OCI-LY3 (cell line): ENCODE results near the gene CMTM3.

Experiments
- H2AFZ ChIP-seq: fragments of 200-600, 300-600 bp; shearing (Covaris generic); 2 replicates; pipeline ENCODE4 v1.6.0; 2014; ENCODE audit warnings: antibody characterized with exemption, low read depth, low read length
- H3K27ac ChIP-seq: fragments of 200-600, 300-600 bp; sonication (generic); 2 replicates; pipeline ENCODE4 v1.5.1; 2014; ENCODE audit warnings: mild to moderate bottlenecking, low read length, moderate library complexity, mixed read lengths
- H3K27me3 ChIP-seq: fragments of 200-600, 300-600 bp; sonication (generic); 2 replicates; pipeline ENCODE4 v1.6.1; 2014; ENCODE audit warnings: low read depth, low read length, mixed read lengths
- H3K36me3 ChIP-seq: fragments of 200-600, 300-600 bp; sonication (generic); replicated peaks from 2 replicates; pipeline ENCODE3; 2014; ENCODE audit warnings: low read depth, low read length, mixed read lengths
- H3K4me1 ChIP-seq: fragments of 300-600, 200-600 bp; sonication (generic); 2 replicates; pipeline ENCODE4 v1.6.1; 2014; ENCODE audit warnings: low read length, mixed read lengths
- H3K4me2 ChIP-seq: fragments of 200-600, 300-600 bp; sonication (generic); 2 replicates; pipeline ENCODE4 v1.6.1; 2014; ENCODE audit warnings: low read length, mixed read lengths
- H3K4me3 ChIP-seq: fragments of 300-600, 200-600 bp; sonication (generic); 2 replicates; pipeline ENCODE4 v1.5.1; 2014; ENCODE audit warnings: antibody characterized with exemption, mild to moderate bottlenecking, low read length, moderate library complexity
- H3K79me2 ChIP-seq: fragments of 300-600, 200-600 bp; shearing (Covaris generic); 2 replicates; pipeline ENCODE4 v1.6.1; 2014; ENCODE audit warnings: mild to moderate bottlenecking, low read length, mixed read lengths
- H3K9ac ChIP-seq: fragments of 300-600, 200-600 bp; shearing (Covaris generic); 2 replicates; pipeline ENCODE4 v1.6.0; 2014; ENCODE audit warnings: mild to moderate bottlenecking, low read length, moderate library complexity
- H3K9me3 ChIP-seq: fragments of 200-600, 300-600 bp; shearing (Covaris generic); 2 replicates; pipeline ENCODE4 v1.6.1; 2014; ENCODE audit warnings: low read length, mixed read lengths; ENCODE audit not compliant: insufficient read depth
- H4K20me1 ChIP-seq: fragments of 200-600, 300-600 bp; sonication (generic); 2 replicates; pipeline ENCODE4 v1.6.1; 2016; ENCODE audit warnings: low read length, mixed read lengths; ENCODE audit not compliant: insufficient read depth
- CTCF ChIP-seq: fragments of 200-600, 300-600 bp; sonication (generic); IDR thresholded peaks from 2 replicates; pipeline ENCODE4 v1.5.1; 2014; ENCODE audit warnings: antibody characterized with exemption, low read length, low read depth
- EZH2phosphoT487 ChIP-seq: fragments of 200-600 bp; shearing (Covaris generic); IDR thresholded peaks from 2 replicates; pipeline ENCODE4 v1.6.1; 2018; ENCODE audit warnings: antibody characterized with exemption, mixed run types, low read depth

The CMTM3 gene

GRCh38 chr16:66616169-66616568, 11.7 kb downstream of the CMTM3 start:
- no peak overlapping the region for H2AFZ ChIP-seq
- H3K4me2 ChIP-seq: no peak overlapping the region
- peaks cover 11% of the 10 kb centered on the region for H3K4me1 ChIP-seq
- H3K4me3 ChIP-seq: no peak overlapping the region
- no peaks in the 10 kb centered on the region for H3K79me2 ChIP-seq
- no peak for TF ChIP-seq CTCF
- TF ChIP-seq EZH2phosphoT487: no peak
- H4K20me1 ChIP-seq: no peaks in the 10 kb centered on the region
- no peak overlapping the region for H3K9ac ChIP-seq
- H3K9me3 ChIP-seq: no peaks in the 10 kb centered on the region
- peaks cover 10% of the 10 kb centered on the region for H3K36me3 ChIP-seq
- H3K27me3 ChIP-seq: no peaks in the 10 kb centered on the region
- H3K27ac ChIP-seq: no peak overlapping the region

GRCh38 chr16:66616592-66616991, 12.1 kb downstream of the CMTM3 start:
- H3K9ac ChIP-seq: no peak overlapping the region
- H3K4me1 ChIP-seq: peaks cover 11% of the 10 kb centered on the region
- H2AFZ ChIP-seq: no peak overlapping the region
- no peaks in the 10 kb centered on the region for H3K27me3 ChIP-seq
- H3K4me3 ChIP-seq: no peak overlapping the region
- no peak overlapping the region for H3K4me2 ChIP-seq
- H3K27ac ChIP-seq: no peak overlapping the region
- H3K36me3 ChIP-seq: peaks cover 10% of the 10 kb centered on the region
- no peak for TF ChIP-seq CTCF
- no peak for TF ChIP-seq EZH2phosphoT487
- no peaks in the 10 kb centered on the region for H4K20me1 ChIP-seq
- no peaks in the 10 kb centered on the region for H3K79me2 ChIP-seq
- H3K9me3 ChIP-seq: no peaks in the 10 kb centered on the region

GRCh38 chr16:66617010-66617434, 12.5 kb downstream of the CMTM3 start:
- Histone ChIP-seq H3K9ac (no peak overlapping the region), H3K79me2 (no peaks in the 10 kb centered on the region), H3K27ac (no peak overlapping the region), H3K27me3 (no peaks in the 10 kb centered on the region), H3K4me2 (no peak overlapping the region), H3K9me3 (no peaks in the 10 kb centered on the region), H3K4me3 (no peak overlapping the region), H2AFZ (no peak overlapping the region), H3K4me1 (peaks cover 11% of the 10 kb centered on the region), H3K36me3 (peaks cover 10% of the 10 kb centered on the region), H4K20me1 (no peaks in the 10 kb centered on the region)
- TF ChIP-seq CTCF (no peak), EZH2phosphoT487 (no peak)

- no peak overlapping the region for H3K4me3 ChIP-seq
- no peak overlapping the region for H2AFZ ChIP-seq
- no peaks in the 10 kb centered on the region for H3K9me3 ChIP-seq
- H3K9ac ChIP-seq: no peak overlapping the region
- no peak for TF ChIP-seq CTCF
- no peak for TF ChIP-seq EZH2phosphoT487
- H3K27ac ChIP-seq: no peak overlapping the region
- no peaks in the 10 kb centered on the region for H3K79me2 ChIP-seq
- peaks cover 11% of the 10 kb centered on the region for H3K4me1 ChIP-seq
- no peaks in the 10 kb centered on the region for H3K27me3 ChIP-seq
- no peak overlapping the region for H3K4me2 ChIP-seq
- peaks cover 9% of the 10 kb centered on the region for H3K36me3 ChIP-seq
- H4K20me1 ChIP-seq: no peaks in the 10 kb centered on the region
Measured at GRCh38 chr16:66617728-66618127, 13.2 kb downstream of the CMTM3 start.
